ENCODE results near the gene AEBP1. TPM values are rescaled to one million over a fixed set of nuclear protein-coding genes. Genes with fewer than 3 reads are reported as not detected.

AEBP1 gene
- total RNA-seq, 4 donors from 2014 or later = 71.0 to 234 (median 156) TPM

DNA sequence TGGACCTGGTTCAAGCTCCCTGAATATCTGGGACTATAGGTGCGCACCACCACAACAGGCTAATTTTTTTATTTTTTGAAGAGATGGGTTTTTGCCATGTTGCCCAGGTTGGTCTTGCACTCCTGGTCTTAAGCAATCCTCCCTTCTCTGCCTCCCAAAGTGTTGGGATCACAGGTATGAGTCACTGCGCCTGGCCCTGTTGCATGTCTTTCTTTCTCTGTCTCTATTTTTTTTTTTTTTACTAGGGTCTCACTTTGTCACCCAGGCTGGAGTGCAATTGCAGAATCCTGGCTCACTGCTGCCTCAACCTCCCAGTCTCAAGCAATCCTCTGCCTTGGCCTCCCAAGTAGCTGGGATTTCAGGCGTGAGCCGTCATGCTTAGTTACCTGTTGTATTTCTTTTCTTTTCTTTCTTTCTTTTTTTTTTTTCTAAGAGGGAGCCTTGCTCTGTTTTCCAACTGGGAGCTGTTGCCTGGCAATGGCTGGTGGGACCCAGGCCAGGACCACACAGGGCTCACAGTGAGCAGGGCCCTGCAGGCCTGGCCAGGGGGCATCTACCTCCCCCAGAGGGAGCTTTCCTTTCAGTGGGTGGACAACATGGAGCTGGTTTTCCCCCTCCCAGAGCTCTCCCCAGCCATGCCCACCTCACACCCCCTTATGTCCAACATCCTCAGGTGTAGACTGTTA is 30.9 kb downstream of the AEBP1 start:
- Histone ChIP-seq H3K9me3 (no peaks in the 10 kb centered on the region), H3K27ac (replicated peaks in 1 of 4) (no peak overlapping the region), H3K27me3 (no peaks in the 10 kb centered on the region), H3K4me1 (peaks cover 0 to 15% (median 0%) of the 10 kb centered on the region in 4 donors), H3K36me3 (no peaks in the 10 kb centered on the region), H3K4me3 (no peak overlapping the region)
- DNase-seq (ENCODE audit: extremely low spot score) = no peak
- 84% methylated on average over 4 of the region's 4 CpGs for WGBS
- TF ChIP-seq POLR2A (IDR thresholded peaks at IDR 0.05; ENCODE audit: low read depth) = no peak
- TF ChIP-seq, protein P1, sequence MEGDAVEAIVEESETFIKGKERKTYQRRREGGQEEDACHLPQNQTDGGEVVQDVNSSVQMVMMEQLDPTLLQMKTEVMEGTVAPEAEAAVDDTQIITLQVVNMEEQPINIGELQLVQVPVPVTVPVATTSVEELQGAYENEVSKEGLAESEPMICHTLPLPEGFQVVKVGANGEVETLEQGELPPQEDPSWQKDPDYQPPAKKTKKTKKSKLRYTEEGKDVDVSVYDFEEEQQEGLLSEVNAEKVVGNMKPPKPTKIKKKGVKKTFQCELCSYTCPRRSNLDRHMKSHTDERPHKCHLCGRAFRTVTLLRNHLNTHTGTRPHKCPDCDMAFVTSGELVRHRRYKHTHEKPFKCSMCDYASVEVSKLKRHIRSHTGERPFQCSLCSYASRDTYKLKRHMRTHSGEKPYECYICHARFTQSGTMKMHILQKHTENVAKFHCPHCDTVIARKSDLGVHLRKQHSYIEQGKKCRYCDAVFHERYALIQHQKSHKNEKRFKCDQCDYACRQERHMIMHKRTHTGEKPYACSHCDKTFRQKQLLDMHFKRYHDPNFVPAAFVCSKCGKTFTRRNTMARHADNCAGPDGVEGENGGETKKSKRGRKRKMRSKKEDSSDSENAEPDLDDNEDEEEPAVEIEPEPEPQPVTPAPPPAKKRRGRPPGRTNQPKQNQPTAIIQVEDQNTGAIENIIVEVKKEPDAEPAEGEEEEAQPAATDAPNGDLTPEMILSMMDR (IDR thresholded peaks at IDR 0.05) = no peak
- no peak for TF ChIP-seq POLR2AphosphoS5 (IDR thresholded peaks at IDR 0.05)
- TF ChIP-seq EP300 (IDR thresholded peaks at IDR 0.05) = no peak
- intact Hi-C loops (cut with DNase I) = loop anchor here (10.0 kb wide), 1 partner anchor 60 kb away; no protein-coding TSS in a partner anchor

DNA sequence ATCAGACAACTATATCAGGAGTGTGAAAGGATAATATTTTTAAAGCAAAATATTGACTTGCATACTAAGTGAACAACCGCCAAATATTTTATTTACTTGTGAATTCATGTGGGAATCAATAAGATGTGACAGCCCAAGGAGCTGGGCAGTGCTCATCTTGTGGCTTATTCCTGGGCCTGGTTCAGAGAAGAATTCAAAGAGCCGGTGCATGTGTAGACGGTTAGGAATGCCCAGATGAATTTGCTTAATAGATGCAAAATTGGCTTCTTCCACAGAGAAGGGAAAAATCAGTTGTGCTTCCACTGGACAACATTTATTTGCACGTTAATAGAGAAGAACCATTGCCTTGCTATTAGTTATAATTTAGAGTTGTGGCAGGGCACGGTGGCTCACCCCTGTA is 32.6 kb downstream of the AEBP1 start:
- intact Hi-C loops (cut with DNase I) = loop anchor here (10.0 kb wide), 1 partner anchor 58 kb away; no protein-coding TSS in a partner anchor
- no peaks in the 10 kb centered on the region for H3K9me3 ChIP-seq
- H3K27me3 ChIP-seq = no peaks in the 10 kb centered on the region
- peaks cover 0 to 15% (median 0%) of the 10 kb centered on the region in 4 donors for H3K4me1 ChIP-seq
- no peaks in the 10 kb centered on the region for H3K36me3 ChIP-seq
- DNase-seq (ENCODE audit: extremely low spot score) = no peak
- 81% methylated on average over 5 of the region's 5 CpGs for WGBS
- no peak overlapping the region for H3K4me3 ChIP-seq
- H3K27ac ChIP-seq (replicated peaks in 1 of 4) = no peak overlapping the region
- TF ChIP-seq, protein P1 (IDR thresholded peaks at IDR 0.05) = no peak
- TF ChIP-seq POLR2A (IDR thresholded peaks at IDR 0.05; ENCODE audit: low read depth) (no peak), EP300 (IDR thresholded peaks at IDR 0.05) (no peak), POLR2AphosphoS5 (IDR thresholded peaks at IDR 0.05) (no peak)

DNA sequence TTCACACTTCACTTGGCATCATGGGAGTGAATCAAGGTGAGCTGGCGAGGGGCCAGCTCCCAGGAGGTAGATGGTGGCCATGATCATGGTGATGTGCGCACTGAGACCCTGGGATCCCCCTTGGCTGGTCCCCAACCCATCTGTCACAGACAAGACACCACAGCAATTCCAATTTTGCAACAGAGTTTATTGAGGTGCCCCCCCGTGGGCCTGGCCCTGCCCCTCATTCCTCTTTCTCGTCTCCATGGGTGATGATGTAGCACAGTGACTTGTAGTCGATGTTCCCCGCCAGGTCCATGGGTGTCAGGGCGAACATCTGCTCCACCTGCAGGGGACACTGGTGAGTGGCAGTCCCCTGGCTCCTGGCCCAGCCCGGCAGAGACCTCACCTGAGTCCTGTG is 34.6 kb downstream of the AEBP1 start:
- WGBS = 81% methylated on average over 8 of the region's 8 CpGs
- no peaks in the 10 kb centered on the region for H3K36me3 ChIP-seq
- H3K27ac ChIP-seq (replicated peaks in 1 of 4) = no peak overlapping the region
- intact Hi-C loops (cut with DNase I) = loop anchor here (10.0 kb wide), 1 partner anchor 56 kb away; no protein-coding TSS in a partner anchor
- H3K9me3 ChIP-seq = no peaks in the 10 kb centered on the region
- peaks cover 0 to 3% (median 0%) of the 10 kb centered on the region in 4 donors for H3K4me1 ChIP-seq
- no peaks in the 10 kb centered on the region for H3K27me3 ChIP-seq
- no peak overlapping the region for H3K4me3 ChIP-seq
- TF ChIP-seq, protein P1 (IDR thresholded peaks at IDR 0.05) = no peak
- TF ChIP-seq EP300 (IDR thresholded peaks at IDR 0.05) (no peak), POLR2AphosphoS5 (IDR thresholded peaks at IDR 0.05) (no peak)
- no peak for DNase-seq (ENCODE audit: extremely low spot score)

DNA sequence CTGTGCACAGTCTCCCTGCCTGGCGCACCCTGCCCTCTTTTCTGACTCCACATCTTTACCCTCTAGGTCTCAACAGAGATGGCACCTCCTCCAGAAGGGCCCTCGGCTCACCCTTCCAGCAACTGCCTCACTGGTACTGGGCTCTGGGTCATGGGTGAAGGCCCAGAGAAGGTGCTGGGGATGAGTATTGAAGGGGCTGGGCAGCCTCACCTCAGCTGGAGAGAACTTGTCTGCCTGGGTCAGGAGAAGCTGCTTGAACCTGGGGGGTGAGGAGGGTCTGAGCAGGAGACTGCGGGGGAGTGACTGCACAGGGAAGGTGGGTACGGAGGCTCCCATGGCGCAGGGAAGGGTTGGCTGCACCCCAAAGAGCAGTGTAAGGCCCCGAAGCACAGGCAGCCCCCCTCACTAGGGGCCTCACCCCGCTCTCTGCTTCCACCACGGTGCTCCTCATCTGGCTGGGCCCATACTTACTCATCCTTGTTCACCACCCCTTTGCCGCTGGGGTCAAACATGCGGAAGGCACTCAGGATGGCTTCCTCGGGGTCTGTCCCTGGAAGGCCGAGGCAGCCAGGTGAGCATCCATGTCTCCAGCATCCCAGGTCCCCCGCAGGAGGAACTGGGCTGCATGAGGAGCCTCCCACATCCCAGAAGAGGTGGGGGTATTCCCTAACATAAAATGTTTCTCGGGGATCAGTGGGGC is 35.3 kb downstream of the AEBP1 start:
- intact Hi-C loops (cut with DNase I) = loop anchor here (10.0 kb wide), 1 partner anchor 55 kb away; no protein-coding TSS in a partner anchor
- H3K27ac ChIP-seq (replicated peaks in 1 of 4) = no peak overlapping the region
- H3K4me1 ChIP-seq = peaks cover 0 to 3% (median 0%) of the 10 kb centered on the region in 4 donors
- DNase-seq (ENCODE audit: extremely low spot score) = no peak
- no peaks in the 10 kb centered on the region for H3K36me3 ChIP-seq
- no peaks in the 10 kb centered on the region for H3K27me3 ChIP-seq
- WGBS = 93% methylated on average over 14 of the region's 14 CpGs
- no peaks in the 10 kb centered on the region for H3K9me3 ChIP-seq
- TF ChIP-seq, protein P1 (IDR thresholded peaks at IDR 0.05) = no peak
- no peak overlapping the region for H3K4me3 ChIP-seq

Data from esophagus muscularis mucosa (tissue), 4 donors.